DOHH2 (cell line): ENCODE data around the gene CXXC1.

ENCODE experiments used
- H3F3A ChIP-seq: fragments of 200-600 bp; sonication (generic), shearing (Covaris generic); 2 replicates; pipeline ENCODE4 v1.6.0; 2016; ENCODE audit warnings: antibody characterized with exemption, mild to moderate bottlenecking; ENCODE audit not compliant: control insufficient read depth, insufficient read depth
- H3K27ac ChIP-seq: fragments of 200-600 bp; sonication (generic); 2 replicates; pipeline ENCODE4 v1.5.1; 2014; ENCODE audit warnings: low read depth, mild to moderate bottlenecking, low read length, moderate library complexity
- H3K27me3 ChIP-seq: fragments of 200-600 bp; sonication (generic); 2 replicates; pipeline ENCODE4 v1.6.1; 2014; ENCODE audit warnings: mild to moderate bottlenecking, low read length, mixed read lengths; ENCODE audit not compliant: control insufficient read depth
- H3K36me3 ChIP-seq: fragments of 200-600 bp; sonication (generic); 2 replicates; pipeline ENCODE4 v1.6.1; 2014; ENCODE audit warnings: mild to moderate bottlenecking, low read length, moderate library complexity, mixed read lengths; ENCODE audit not compliant: control insufficient read depth
- H3K4me1 ChIP-seq: fragments of 200-600 bp; sonication (generic); 2 replicates; pipeline ENCODE4 v1.6.1; 2014; ENCODE audit warnings: mild to moderate bottlenecking, low read length, mixed read lengths; ENCODE audit not compliant: control insufficient read depth
- H3K4me2 ChIP-seq: fragments of 200-600 bp; sonication (generic); 2 replicates; pipeline ENCODE4 v1.6.0; 2014; ENCODE audit warnings: mild to moderate bottlenecking, low read length, moderate library complexity
- H3K4me3 ChIP-seq: fragments of 200-600 bp; sonication (generic); 2 replicates; pipeline ENCODE4 v1.5.1; 2014; ENCODE audit warnings: mild to moderate bottlenecking, low read length, mixed read lengths
- H3K79me2 ChIP-seq: fragments of 200-600 bp; sonication (generic); 2 replicates; pipeline ENCODE4 v1.6.1; 2014; ENCODE audit warnings: mild to moderate bottlenecking, low read length, mixed read lengths; ENCODE audit not compliant: control insufficient read depth
- H3K9me2 ChIP-seq: fragments of 200-600 bp; sonication (generic); replicated peaks from 2 replicates; pipeline ENCODE4 v1.6.1; 2014; ENCODE audit warnings: mild to moderate bottlenecking, low read length, mixed read lengths; ENCODE audit not compliant: control insufficient read depth
- H3K9me3 ChIP-seq: fragments of 200-600 bp; sonication (generic); 2 replicates; pipeline ENCODE4 v1.6.1; 2014; ENCODE audit warnings: antibody characterized with exemption, low read length, mixed read lengths; ENCODE audit not compliant: control insufficient read depth, insufficient read depth
- H4K20me1 ChIP-seq: fragments of 200-600 bp; sonication (generic); 2 replicates; pipeline ENCODE4 v1.6.0; 2014; ENCODE audit warnings: low read depth, mild to moderate bottlenecking, antibody characterized with exemption, low read length, moderate library complexity; ENCODE audit not compliant: control insufficient read depth, insufficient read depth
- CTCF ChIP-seq: fragments of 200-600 bp; sonication (generic); IDR thresholded peaks from one replicate; pipeline ENCODE4 v1.5.1; 2014; ENCODE audit warnings: antibody characterized with exemption, mild to moderate bottlenecking, low read depth, low read length; ENCODE audit not compliant: poor library complexity, severe bottlenecking
- EZH2phosphoT487 ChIP-seq: fragments of 200-600 bp; sonication (generic); IDR thresholded peaks from 2 replicates; pipeline ENCODE4 v1.6.1; 2017; ENCODE audit warnings: borderline replicate concordance, mild to moderate bottlenecking, antibody characterized with exemption, low read length, moderate library complexity, mixed read lengths

The CXXC1 gene

GRCh38 chr18:50282521-50283335 is 4.8 kb downstream of the CXXC1 start:
- H3K36me3 ChIP-seq = peaks cover 85% of the 10 kb centered on the region

GRCh38 chr18:50281972-50282520 is 5.4 kb downstream of the CXXC1 start:
- no peaks in the 10 kb centered on the region for H3K9me2 ChIP-seq
- TF ChIP-seq CTCF (no peak), EZH2phosphoT487 (no peak)
- H3K4me1 ChIP-seq = peaks cover 36% of the 10 kb centered on the region
- peaks cover 86% of the 10 kb centered on the region for H3K36me3 ChIP-seq
- H4K20me1 ChIP-seq = peaks cover 19% of the 10 kb centered on the region; the same call in 1 of the 2 replicates
- peak overlapping the region; percentile 98 for H3K4me3 ChIP-seq
- no peaks in the 10 kb centered on the region for H3K27me3 ChIP-seq
- peak overlapping the region; percentile 95 for H3K4me2 ChIP-seq
- no peaks in the 10 kb centered on the region for H3K9me3 ChIP-seq
- H3F3A ChIP-seq = no peaks in the 10 kb centered on the region
- peaks cover 59% of the 10 kb centered on the region for H3K79me2 ChIP-seq
- peak overlapping the region; percentile 77 for H3K27ac ChIP-seq

More at GRCh38 chr18:50282521-50283335, 4.8 kb downstream of the CXXC1 start:
- peaks cover 63% of the 10 kb centered on the region for H3K79me2 ChIP-seq
- H4K20me1 ChIP-seq = peaks cover 19% of the 10 kb centered on the region; the same call in 1 of the 2 replicates
- H3K27ac ChIP-seq = no peak overlapping the region
- H3K4me3 ChIP-seq = peak overlapping the region; percentile 98; the same call in 1 of the 2 replicates
- H3K4me1 ChIP-seq = peaks cover 36% of the 10 kb centered on the region
- H3K27me3 ChIP-seq = no peaks in the 10 kb centered on the region
- H3K9me2 ChIP-seq = no peaks in the 10 kb centered on the region
- peak overlapping the region; percentile 95 for H3K4me2 ChIP-seq
- H3K9me3 ChIP-seq = no peaks in the 10 kb centered on the region
- no peaks in the 10 kb centered on the region for H3F3A ChIP-seq
- no peak for TF ChIP-seq EZH2phosphoT487
- no peak for TF ChIP-seq CTCF

- peaks cover 34% of the 10 kb centered on the region for H3K4me1 ChIP-seq
- peaks cover 53% of the 10 kb centered on the region for H3K79me2 ChIP-seq
Observed at GRCh38 chr18:50281295-50281971, 6.1 kb downstream of the CXXC1 start, which contains the start of gene MBD1. MBD1 (minus strand) TSS chr18:50281523; CDS start chr18:50279992, 1,531 bp downstream.

More at GRCh38 chr18:50281295-50281971, 6.1 kb downstream of the CXXC1 start, which contains the start of gene MBD1:
- H3K36me3 ChIP-seq = peaks cover 88% of the 10 kb centered on the region
- peak within 1 kb of the TSS; percentile 77 for H3K27ac ChIP-seq
- TF ChIP-seq CTCF = no peak
- no peak for TF ChIP-seq EZH2phosphoT487
- peak within 1 kb of the TSS; percentile 95 for H3K4me2 ChIP-seq
- no peaks in the 10 kb centered on the region for H3K9me3 ChIP-seq
- H3K9me2 ChIP-seq = no peaks in the 10 kb centered on the region
- peak within 1 kb of the TSS; percentile 98 for H3K4me3 ChIP-seq
- H4K20me1 ChIP-seq = peaks cover 18% of the 10 kb centered on the region; the same call in 1 of the 2 replicates
- H3F3A ChIP-seq = no peaks in the 10 kb centered on the region
- no peaks in the 10 kb centered on the region for H3K27me3 ChIP-seq
